Activated naive CD4-positive, alpha-beta T cell treated with anti-CD3 and anti-CD28 coated beads, Interleukin-2, amount 50 U/mL, for 72 hours (primary cell): Measurements from ENCODE around the gene CTNNBL1. TPM values are rescaled to one million over a fixed set of nuclear protein-coding genes. Genes with fewer than 3 reads are reported as not detected.

Experiments
- ATAC-seq, 2 donors: fragments of 150-1000 bp; cut with Tn5 transposase; 2 replicates each; pipeline ENCODE4 v1.10.0; 2021; ENCODE audit warnings: mild to moderate bottlenecking in 2 of 2, moderate library complexity in 2 of 2
- DNase-seq, 2 donors: peaks; one replicate each; pipeline ENCODE4 v3.0.0; 2021 to 2022; ENCODE audit warnings: low spot score in 2 of 2
- H3K27ac Mint-ChIP-seq, 2 donors: one replicate each; pipeline ENCODE4 v1.8.0; 2022; ENCODE audit warnings: mild to moderate bottlenecking in 2 of 2, mixed read lengths in 2 of 2
- H3K36me3 Mint-ChIP-seq, 2 donors: one replicate each; pipeline ENCODE4 v1.8.0; 2022; ENCODE audit warnings: mixed read lengths in 2 of 2
- H3K9me3 Mint-ChIP-seq, 2 donors: one replicate each; pipeline ENCODE4 v1.8.0; 2022; ENCODE audit warnings: mixed read lengths in 2 of 2
- total RNA-seq, 2 donors: library from RNA; stranded (reverse); gene quantifications; one replicate each; pipeline ENCODE4 v1.2.3, GENCODE V29; 2022

The CTNNBL1 gene
- total RNA-seq, 2 donors from 2014 or later: 68.9 to 79.4 TPM

GRCh38 chr20:37804584-37805566, 111.0 kb downstream of the CTNNBL1 start:
- Mint-ChIP-seq H3K27ac (peak overlapping the region in 1 of 2 donors; percentile 79), H3K36me3 (peaks cover 0 to 24% of the 10 kb centered on the region in 2 donors), H3K9me3 (no peaks in the 10 kb centered on the region)
- ATAC-seq (no peak), DNase-seq (no peak)

GRCh38 chr20:37807471-37808232, 113.8 kb downstream of the CTNNBL1 start:
- ATAC-seq (no peak), DNase-seq (no peak)
- H3K9me3 Mint-ChIP-seq: no peaks in the 10 kb centered on the region
- H3K36me3 Mint-ChIP-seq: peaks cover 0 to 23% of the 10 kb centered on the region in 2 donors
- peak overlapping the region in 1 of 2 donors; percentile 7 for H3K27ac Mint-ChIP-seq

GRCh38 chr20:37808233-37809070, 114.6 kb downstream of the CTNNBL1 start:
- peaks cover 0 to 15% of the 10 kb centered on the region in 2 donors for H3K36me3 Mint-ChIP-seq
- no peak for ATAC-seq
- peak overlapping the region in 1 of 2 donors; percentile 3 for H3K27ac Mint-ChIP-seq
- H3K9me3 Mint-ChIP-seq: no peaks in the 10 kb centered on the region
- no peak for DNase-seq

- peaks cover 0 to 12% of the 10 kb centered on the region in 2 donors for H3K36me3 Mint-ChIP-seq
- DNase-seq (no peak), ATAC-seq (no peak)
- H3K27ac Mint-ChIP-seq: no peak overlapping the region
- H3K9me3 Mint-ChIP-seq: no peaks in the 10 kb centered on the region
Measured at GRCh38 chr20:37810027-37810426, 116.2 kb downstream of the CTNNBL1 start.

GRCh38 chr20:37816003-37816402, 122.2 kb downstream of the CTNNBL1 start:
- ATAC-seq: no peak
- no peak overlapping the region for H3K27ac Mint-ChIP-seq

GRCh38 chr20:37816726-37817125, 122.9 kb downstream of the CTNNBL1 start:
- no peak for ATAC-seq
- no peak for DNase-seq
- Mint-ChIP-seq H3K36me3 (no peaks in the 10 kb centered on the region), H3K9me3 (no peaks in the 10 kb centered on the region), H3K27ac (no peak overlapping the region)

More at GRCh38 chr20:37816003-37816402, 122.2 kb downstream of the CTNNBL1 start:
- H3K9me3 Mint-ChIP-seq: no peaks in the 10 kb centered on the region
- H3K36me3 Mint-ChIP-seq: no peaks in the 10 kb centered on the region
- no peak for DNase-seq

GRCh38 chr20:37821696-37822095, 127.9 kb downstream of the CTNNBL1 start:
- H3K27ac Mint-ChIP-seq: no peak overlapping the region
- ATAC-seq (no peak), DNase-seq (no peak)
- H3K36me3 Mint-ChIP-seq: no peaks in the 10 kb centered on the region
- no peaks in the 10 kb centered on the region for H3K9me3 Mint-ChIP-seq

GRCh38 chr20:37822141-37822601, 128.3 kb downstream of the CTNNBL1 start:
- Mint-ChIP-seq H3K27ac (peak overlapping the region in 1 of 2 donors; percentile 38), H3K36me3 (no peaks in the 10 kb centered on the region), H3K9me3 (no peaks in the 10 kb centered on the region)
- no peak for DNase-seq
- no peak for ATAC-seq

GRCh38 chr20:37823296-37823980, 129.6 kb downstream of the CTNNBL1 start:
- no peaks in the 10 kb centered on the region for H3K36me3 Mint-ChIP-seq
- no peak for DNase-seq
- H3K27ac Mint-ChIP-seq: peak overlapping the region; percentile 3 to 81
- H3K9me3 Mint-ChIP-seq: no peaks in the 10 kb centered on the region
- peak; percentile 28 to 65 for ATAC-seq

GRCh38 chr20:37827605-37828004, 133.8 kb downstream of the CTNNBL1 start:
- H3K9me3 Mint-ChIP-seq: no peaks in the 10 kb centered on the region
- H3K27ac Mint-ChIP-seq: no peak overlapping the region
- ATAC-seq (no peak), DNase-seq (no peak)
- H3K36me3 Mint-ChIP-seq: no peaks in the 10 kb centered on the region

GRCh38 chr20:37828684-37829083, 134.9 kb downstream of the CTNNBL1 start:
- no peak for ATAC-seq
- DNase-seq: no peak
- H3K36me3 Mint-ChIP-seq: no peaks in the 10 kb centered on the region
- no peaks in the 10 kb centered on the region for H3K9me3 Mint-ChIP-seq
- H3K27ac Mint-ChIP-seq: no peak overlapping the region

- ATAC-seq: no peak
- Mint-ChIP-seq H3K27ac (no peak overlapping the region), H3K36me3 (no peaks in the 10 kb centered on the region), H3K9me3 (no peaks in the 10 kb centered on the region)
- no peak for DNase-seq
Measured at GRCh38 chr20:37829128-37829527, 135.3 kb downstream of the CTNNBL1 start.

GRCh38 chr20:37833221-37833896, 139.5 kb downstream of the CTNNBL1 start:
- H3K27ac Mint-ChIP-seq: peak overlapping the region in 1 of 2 donors; percentile 19
- ATAC-seq: no peak
- H3K36me3 Mint-ChIP-seq: no peaks in the 10 kb centered on the region
- H3K9me3 Mint-ChIP-seq: no peaks in the 10 kb centered on the region
- DNase-seq: no peak

GRCh38 chr20:37836926-37837325, 143.1 kb downstream of the CTNNBL1 start:
- peaks cover 6% of the 10 kb centered on the region in 2 donors for H3K36me3 Mint-ChIP-seq
- ATAC-seq: no peak
- no peak overlapping the region for H3K27ac Mint-ChIP-seq
- no peak for DNase-seq
- no peaks in the 10 kb centered on the region for H3K9me3 Mint-ChIP-seq

- peaks cover 6% of the 10 kb centered on the region in 2 donors for H3K36me3 Mint-ChIP-seq
- ATAC-seq: no peak
- no peaks in the 10 kb centered on the region for H3K9me3 Mint-ChIP-seq
- DNase-seq: no peak
- peak overlapping the region in 1 of 2 donors; percentile 0 for H3K27ac Mint-ChIP-seq
Measured at GRCh38 chr20:37837924-37838323, 144.1 kb downstream of the CTNNBL1 start.
